Measurements from ENCODE around the gene TMCC1.

TMCC1 gene

GRCh38 chr3:129638481-129638880 lies 255.0 kb downstream of the TMCC1 start:
- DNase-seq: no peak

- DNase-seq: no peak
These were observed 257.4 kb downstream of the TMCC1 start for GRCh38 chr3:129636082-129636481.

GRCh38 chr3:129635656-129636055 lies 257.9 kb downstream of the TMCC1 start:
- no peak for DNase-seq

- no peak for DNase-seq
These were observed 259.6 kb downstream of the TMCC1 start for GRCh38 chr3:129633751-129634481.

- no peak for DNase-seq
These were observed 260.5 kb downstream of the TMCC1 start for GRCh38 chr3:129632977-129633376.

DNA sequence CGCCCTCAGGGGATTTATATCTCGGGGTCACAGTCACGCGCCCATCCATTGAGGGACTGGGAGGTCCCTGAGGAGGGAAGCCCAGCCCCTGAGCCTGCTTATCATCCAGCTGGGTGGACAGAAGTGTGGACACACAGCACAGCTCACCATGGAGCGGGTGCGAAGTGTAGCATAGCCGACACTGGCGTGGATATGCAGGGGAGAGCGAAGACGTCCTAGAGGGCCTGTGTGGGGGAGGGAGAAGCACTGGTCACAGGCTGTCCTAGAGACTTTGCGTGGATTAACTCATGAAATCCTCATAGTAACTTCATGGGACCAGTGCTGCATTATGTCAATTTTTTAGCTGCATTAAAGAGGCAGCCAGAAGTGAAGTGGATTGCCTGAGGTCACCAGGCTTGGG lies 261.0 kb downstream of the TMCC1 start:
- no peak for DNase-seq

- no peak for DNase-seq
These were observed 261.5 kb downstream of the TMCC1 start for GRCh38 chr3:129632056-129632455.

- DNase-seq: no peak
These were observed 264.5 kb downstream of the TMCC1 start for GRCh38 chr3:129629011-129629410.

- no peak for DNase-seq
These were observed 265.4 kb downstream of the TMCC1 start for GRCh38 chr3:129628169-129628522.

DNA sequence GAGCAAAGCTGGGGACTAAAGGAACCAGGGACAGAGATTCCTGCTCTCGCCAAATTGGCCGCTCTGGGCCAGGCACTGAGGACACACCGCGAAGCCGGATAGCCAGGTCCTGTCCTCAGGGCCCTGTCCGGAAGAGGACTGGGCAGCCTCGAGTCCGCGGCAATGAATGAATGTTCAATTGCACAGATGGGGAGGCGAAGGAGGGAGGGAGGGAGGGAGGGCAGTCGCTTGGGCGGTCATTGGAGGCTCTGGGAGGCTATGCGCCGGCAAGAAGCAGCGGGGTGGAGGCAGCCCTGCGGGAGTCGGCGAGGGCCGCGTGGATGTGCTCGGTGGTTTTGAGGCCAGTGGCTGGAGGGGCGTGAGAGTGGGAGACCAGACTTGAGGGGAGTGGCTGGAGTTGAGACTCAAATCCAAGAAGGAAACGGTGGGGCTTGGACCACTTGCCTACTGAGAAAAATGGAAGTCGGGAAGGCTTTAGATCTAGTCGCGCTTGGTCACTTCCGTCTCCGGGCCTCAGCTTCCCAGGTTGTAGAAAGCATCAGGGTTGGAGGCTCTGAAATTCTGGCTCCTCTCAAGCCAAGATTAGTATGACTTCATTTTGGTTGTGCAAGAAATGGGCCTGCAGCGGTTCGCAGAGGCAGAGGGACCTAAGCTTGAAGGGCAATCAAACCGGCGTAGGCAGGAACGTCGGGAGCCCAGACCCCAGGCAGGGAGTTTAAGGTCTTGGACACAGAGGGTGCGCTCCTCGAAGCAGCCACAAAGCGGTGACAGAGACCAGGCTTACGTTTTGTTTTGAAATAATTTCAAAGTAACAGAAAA lies 266.0 kb downstream of the TMCC1 start:
- DNase-seq: peak; percentile 68 to 76

DNA sequence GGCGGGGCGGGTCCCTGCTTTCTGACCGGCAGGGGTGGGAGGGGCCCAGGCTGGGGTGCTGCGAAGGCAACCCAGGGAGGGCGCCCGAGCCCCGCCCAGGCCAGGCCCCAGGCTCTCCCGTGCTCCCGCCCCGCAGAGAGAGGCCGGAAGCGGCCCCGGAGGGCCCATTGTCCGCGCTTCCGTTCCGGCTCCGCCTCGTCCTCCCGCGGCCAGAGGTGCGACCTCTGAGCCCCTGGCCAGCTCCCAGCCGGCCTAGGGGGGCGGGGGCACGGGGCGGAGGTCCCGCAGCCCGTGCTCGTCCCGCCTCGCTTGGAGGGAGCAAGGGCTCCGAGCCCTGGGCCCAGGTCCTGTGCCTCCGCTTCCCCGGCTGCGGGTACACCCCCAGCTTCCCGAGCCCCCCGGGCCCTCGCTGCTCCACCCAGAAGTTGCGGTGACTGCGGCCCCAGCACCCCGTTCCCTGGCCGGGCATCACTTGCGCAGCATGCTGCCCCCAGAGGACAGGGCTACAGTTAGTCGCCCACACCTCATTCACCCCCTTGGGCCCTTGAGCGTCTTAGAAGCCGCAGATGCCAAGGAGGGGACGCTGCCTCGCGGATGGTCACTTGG lies 266.7 kb downstream of the TMCC1 start:
- DNase-seq: peak; percentile 61 to 64

DNA sequence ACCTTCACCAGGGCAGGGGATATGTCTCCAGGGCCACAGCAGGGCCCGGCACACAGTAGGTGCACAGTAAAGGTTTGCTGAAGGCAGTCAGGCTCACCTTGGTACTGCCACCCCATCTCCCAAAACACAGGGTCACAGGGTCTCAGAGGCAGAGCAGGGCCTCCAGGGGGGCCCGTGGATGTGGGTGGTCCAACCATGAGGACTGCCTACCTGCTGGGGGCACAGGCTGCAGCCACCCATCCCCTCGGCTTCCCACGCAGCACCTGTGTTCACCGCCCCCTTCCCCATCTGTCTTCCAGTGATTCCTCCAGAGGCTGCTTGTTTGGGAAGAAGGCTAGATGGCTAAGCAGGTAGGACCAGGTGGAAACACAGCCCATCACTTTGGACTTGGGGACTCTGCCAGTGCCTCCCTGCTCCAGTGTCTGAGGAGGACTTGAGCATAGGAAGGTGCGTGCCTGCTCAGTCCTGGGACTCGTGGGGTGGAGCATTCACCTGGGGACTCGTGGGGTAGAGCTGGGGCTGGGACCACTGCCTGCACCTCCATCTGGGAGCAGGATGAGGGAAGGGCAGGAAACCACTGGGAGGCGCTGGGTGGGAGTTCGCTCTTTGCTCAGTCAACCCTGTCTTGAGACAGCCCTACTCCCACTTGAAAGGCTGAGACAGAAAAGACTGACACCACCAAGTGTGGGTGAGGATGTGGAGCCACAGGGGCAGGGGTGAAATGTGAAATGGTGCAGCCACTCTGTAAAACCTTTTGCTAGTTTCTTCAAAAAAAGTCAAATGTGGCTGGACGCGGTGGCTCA lies 268.2 kb downstream of the TMCC1 start:
- no peak for DNase-seq

- no peak for DNase-seq
These were observed 269.0 kb downstream of the TMCC1 start for GRCh38 chr3:129624347-129625071.

DNA sequence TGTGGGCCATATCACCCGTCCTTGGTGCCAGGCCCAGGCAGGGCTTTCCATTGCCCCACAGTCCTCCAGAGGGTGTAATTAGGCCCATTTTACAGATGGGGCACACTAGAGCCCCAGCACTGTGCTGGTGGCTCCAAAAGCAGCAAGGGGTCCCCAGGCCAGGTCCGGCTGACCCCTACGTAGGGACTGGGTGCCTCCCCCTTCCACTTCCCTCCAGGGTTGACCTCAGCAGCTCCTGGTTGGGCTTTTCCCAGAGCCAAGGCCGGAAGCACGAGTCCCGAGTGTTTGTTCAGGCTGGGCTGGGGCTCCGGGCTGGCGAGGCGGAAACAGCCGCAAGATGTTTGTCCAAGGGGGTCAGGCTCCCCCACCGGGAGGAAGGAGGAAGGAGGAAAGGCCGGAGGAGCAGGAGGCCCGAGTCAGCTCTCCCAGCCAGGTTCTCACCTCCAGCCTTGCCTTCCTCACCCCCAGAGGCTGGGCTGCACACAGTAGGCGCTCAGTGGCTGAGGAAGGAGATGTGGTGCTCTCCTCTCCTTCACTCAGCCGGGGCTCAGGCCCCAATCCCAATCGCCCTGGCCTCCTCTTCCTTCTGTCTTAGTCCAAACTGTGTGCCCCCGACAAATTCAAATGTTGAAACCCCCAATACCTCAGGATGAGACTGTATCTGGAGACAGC lies 269.9 kb downstream of the TMCC1 start:
- DNase-seq: no peak

DNA sequence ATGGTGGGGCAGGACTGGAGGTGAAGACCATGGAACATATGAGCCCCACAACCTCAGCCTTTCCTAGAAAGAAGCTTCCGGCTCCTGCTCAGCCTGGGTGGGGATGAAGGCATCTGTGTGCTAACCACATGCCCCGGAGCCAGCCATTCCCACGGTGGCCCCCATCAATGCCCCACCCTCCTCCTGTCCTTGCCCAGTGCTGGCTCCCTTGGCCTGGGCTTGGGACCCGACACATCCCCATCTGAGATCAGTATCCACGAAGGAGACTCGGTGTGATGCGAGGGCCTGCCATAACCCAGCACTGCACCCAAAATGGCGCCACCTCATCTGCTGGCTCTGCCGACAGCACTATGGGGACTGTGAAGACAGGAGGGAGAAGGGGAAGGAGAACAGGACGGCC lies 270.6 kb downstream of the TMCC1 start:
- DNase-seq: no peak

DNA sequence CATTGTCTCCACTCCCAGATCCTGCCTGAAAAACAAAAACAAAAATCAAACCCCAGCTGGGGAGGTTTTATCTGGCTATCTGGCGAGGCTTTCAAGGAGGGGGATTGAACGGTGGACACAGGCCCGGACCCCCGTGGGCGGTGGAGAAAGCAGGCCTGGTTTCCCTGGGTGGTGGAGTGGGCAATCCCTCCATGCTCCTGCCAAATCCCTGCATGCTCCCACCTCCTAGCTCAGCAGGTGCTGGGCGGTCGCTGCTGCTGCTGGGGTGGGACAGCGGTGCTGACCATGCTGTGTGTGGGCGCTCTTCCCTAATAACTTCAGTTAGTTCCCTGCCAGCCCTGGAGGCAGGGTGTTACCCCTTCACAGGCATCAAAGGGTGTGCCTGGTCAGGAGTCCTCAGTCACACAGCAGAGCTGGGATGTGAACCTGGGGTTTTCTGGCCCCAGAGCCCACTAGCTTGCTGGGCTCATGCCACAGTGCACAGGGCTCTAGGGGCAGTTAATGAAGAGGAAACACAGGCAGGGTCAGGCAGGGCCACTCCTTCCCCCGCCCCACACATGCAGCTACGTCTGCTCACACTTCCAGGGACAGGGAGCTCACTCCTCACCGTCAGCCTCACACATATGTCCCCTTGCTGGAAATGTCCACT lies 271.2 kb downstream of the TMCC1 start:
- DNase-seq: no peak

DNA sequence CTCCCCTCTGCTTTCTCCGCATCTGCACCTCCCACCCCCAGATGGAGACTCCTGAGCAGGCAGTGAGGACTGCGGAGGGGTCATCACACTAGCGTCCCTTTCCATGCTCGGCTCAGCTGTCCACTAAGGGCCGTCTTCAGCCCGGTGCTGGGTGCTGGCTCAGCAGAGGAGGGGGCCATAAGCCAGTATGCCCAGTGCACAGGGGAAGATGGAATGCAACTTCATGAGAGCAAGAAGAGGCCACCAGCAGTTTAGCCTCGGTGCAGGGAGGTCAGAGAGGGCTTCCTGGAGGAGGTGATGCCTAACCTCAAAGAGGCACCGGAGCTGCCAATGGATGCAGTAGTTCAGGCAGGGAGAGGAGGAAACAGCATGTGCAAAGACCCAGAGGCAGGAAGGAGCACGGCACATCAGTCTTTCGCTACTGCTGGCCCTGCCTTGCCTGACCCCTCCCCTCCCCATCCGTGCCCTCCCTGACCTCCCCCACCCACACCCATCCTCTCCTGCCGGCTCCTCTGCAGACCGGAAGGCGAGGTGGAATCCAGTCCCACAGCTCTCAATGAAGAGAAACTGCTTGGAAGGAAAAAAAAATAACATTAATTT lies 271.8 kb downstream of the TMCC1 start:
- DNase-seq: no peak

DNA sequence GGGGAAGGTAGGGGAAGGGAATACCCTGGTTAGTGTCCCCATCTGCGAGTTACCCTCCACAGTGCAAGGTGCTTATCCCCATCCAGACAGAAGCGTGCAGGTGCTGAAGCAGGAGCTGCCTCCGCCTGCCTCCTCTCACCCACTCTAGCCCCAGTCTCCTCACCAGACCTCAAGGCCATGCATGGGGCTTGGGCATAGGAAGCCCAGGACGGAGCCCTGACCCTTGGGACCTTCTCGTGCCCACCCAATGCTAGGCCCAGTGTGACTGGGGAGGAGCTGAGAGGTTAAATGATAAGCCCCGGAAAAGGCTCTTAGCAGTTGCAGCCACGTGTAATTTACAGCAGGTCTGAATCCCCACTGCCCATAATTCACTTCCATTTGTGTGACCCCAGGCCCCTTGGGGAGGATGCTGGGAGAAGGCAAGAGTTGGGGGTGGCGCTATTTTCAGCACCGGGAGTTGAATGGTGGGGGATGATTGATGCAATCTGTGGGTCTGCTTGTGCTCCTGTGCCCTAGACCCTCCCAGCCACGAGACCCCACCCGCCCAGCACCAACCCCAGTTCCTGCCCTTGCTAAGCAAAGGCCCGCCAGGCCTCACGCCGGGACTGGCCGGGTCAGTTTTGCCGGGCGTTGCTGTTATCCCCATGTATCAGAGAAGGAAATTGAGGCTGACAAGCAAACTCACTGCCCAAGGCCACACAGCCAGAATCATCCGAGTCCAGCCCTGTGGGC lies 272.5 kb downstream of the TMCC1 start:
- DNase-seq: no peak

GRCh38 chr3:129619726-129620162 lies 273.8 kb downstream of the TMCC1 start:
- DNase-seq: no peak
